Body of pancreas (tissue), 4 donors: Measurements from ENCODE around the gene KDM2B. TPM values are rescaled to one million over a fixed set of nuclear protein-coding genes. Genes with fewer than 3 reads are reported as not detected.

Source experiments
- ATAC-seq: fragments of 150-250 bp; one replicate; pipeline ENCODE4 v1.9.1; 2016
- DNase-seq, 4 donors: peaks; one replicate each; pipeline ENCODE4 v3.0.0-alpha.2; 2019
- H3K27ac ChIP-seq, 4 donors: fragments of 200-600 bp; sonication (generic); 1 replicate in 3 of 4; 2 replicates in 1 of 4; pipeline versions ENCODE4 v1.5.1 to v1.6.1; 2016 to 2019; ENCODE audit warnings: mild to moderate bottlenecking in 1 of 4, mixed read lengths in 1 of 4, moderate library complexity in 1 of 4
- H3K27me3 ChIP-seq, 2 donors: fragments of 200-600 bp; sonication (generic); one replicate each; pipeline ENCODE4 v1.6.0; 2016; ENCODE audit warnings: mild to moderate bottlenecking in 1 of 2
- H3K36me3 ChIP-seq, 2 donors: fragments of 200-600 bp; sonication (generic); replicated peaks in 1 of 2; 2 replicates each; pipeline ENCODE4 v1.5.1; 2016; ENCODE audit warnings: low read depth in 2 of 2; ENCODE audit not compliant: insufficient read depth in 1 of 2
- H3K4me1 ChIP-seq: fragments of 200-600 bp; sonication (generic); one replicate; pipeline ENCODE4 v1.6.0; 2016
- H3K4me3 ChIP-seq, 2 donors: fragments of 200-600 bp; sonication (generic); 1 replicate in 1 of 2; 2 replicates in 1 of 2; pipeline ENCODE4 v1.5.1; 2016 to 2019
- H3K9me3 ChIP-seq, 3 donors: fragments of 200-600 bp; sonication (generic); 1 replicate in 2 of 3; 2 replicates in 1 of 3; pipeline ENCODE4 v1.5.1; 2016
- POLR2A ChIP-seq, 3 donors: fragments of 450-650 bp; IDR thresholded peaks; one replicate each; pipeline ENCODE4 v1.6.1; 2016; ENCODE audit warnings: antibody characterized with exemption in 3 of 3, mild to moderate bottlenecking in 2 of 3
- WGBS, 2 donors: methylation state at CpG; one replicate each; pipeline ENCODE4 v1.1.5; 2017; 5-methylcytosine and 5-hydroxymethylcytosine counted together
- intact Hi-C: fragments of 100-400 bp; cut with DNase I; formaldehyde crosslinking; loops from one replicate; pipeline ENCODE4 v1.15.1; 2023
- total RNA-seq, 2 donors: library from RNA; depleted of rRNA; stranded (reverse); fragments of >200 nt; gene quantifications; one replicate each; pipeline ENCODE4 v1.1.0, GENCODE V29; 2016
- TF ChIP-seq, protein P1 (sequence below), 7 experiments: fragments of 450-650 bp in 4 of 7; fragments of 200-600 bp in 3 of 7; sonication (generic) in 3 of 7; IDR thresholded peaks; one replicate each; pipeline ENCODE4 v1.5.1; 2016 to 2019; ENCODE audit warnings: antibody characterized with exemption in 7 of 7

The KDM2B gene
- total RNA-seq, 2 donors from 2014 or later = 17.8 to 26.5 TPM

DNA sequence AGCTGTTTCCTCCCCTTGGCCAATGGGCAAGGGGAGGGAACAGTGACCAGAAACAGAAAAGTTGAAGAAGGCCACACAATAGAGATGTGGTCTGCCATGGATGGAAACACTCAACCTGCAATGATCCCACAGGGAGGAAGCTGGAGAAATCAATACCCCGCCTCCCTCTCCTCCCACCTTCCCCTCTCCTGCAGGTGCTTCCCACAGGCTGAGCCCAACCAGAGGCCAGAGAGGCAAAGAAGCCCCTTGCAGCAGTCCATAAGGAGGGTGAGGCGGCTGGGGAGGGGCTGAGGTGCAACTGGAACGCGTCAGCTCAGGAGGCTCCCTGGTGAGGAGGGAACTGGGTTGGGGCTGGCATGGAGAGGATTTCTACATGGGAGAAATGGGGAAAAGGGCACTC is 96.9 kb downstream of the KDM2B start:
- H3K36me3 ChIP-seq = no peaks in the 10 kb centered on the region
- no peak overlapping the region for H3K4me3 ChIP-seq
- intact Hi-C loops = no loop called here
- H3K9me3 ChIP-seq = no peaks in the 10 kb centered on the region
- ATAC-seq (no peak), DNase-seq (no peak)
- 90 to 96% methylated on average over 4 of the region's 4 CpGs for WGBS, 2 donors
- no peak overlapping the region for H3K27ac ChIP-seq
- no peaks in the 10 kb centered on the region for H3K27me3 ChIP-seq
- H3K4me1 ChIP-seq = peaks cover 7% of the 10 kb centered on the region
- TF ChIP-seq POLR2A (IDR thresholded peaks at IDR 0.05) = no peak
- TF ChIP-seq, protein P1, sequence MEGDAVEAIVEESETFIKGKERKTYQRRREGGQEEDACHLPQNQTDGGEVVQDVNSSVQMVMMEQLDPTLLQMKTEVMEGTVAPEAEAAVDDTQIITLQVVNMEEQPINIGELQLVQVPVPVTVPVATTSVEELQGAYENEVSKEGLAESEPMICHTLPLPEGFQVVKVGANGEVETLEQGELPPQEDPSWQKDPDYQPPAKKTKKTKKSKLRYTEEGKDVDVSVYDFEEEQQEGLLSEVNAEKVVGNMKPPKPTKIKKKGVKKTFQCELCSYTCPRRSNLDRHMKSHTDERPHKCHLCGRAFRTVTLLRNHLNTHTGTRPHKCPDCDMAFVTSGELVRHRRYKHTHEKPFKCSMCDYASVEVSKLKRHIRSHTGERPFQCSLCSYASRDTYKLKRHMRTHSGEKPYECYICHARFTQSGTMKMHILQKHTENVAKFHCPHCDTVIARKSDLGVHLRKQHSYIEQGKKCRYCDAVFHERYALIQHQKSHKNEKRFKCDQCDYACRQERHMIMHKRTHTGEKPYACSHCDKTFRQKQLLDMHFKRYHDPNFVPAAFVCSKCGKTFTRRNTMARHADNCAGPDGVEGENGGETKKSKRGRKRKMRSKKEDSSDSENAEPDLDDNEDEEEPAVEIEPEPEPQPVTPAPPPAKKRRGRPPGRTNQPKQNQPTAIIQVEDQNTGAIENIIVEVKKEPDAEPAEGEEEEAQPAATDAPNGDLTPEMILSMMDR (IDR thresholded peaks at IDR 0.05) = no peak

GRCh38 chr12:121476477-121476876 is 104.3 kb downstream of the KDM2B start:
- WGBS, 2 donors = 91 to 94% methylated on average over 3 of the region's 3 CpGs
- Histone ChIP-seq H3K36me3 (no peaks in the 10 kb centered on the region), H3K4me1 (peaks cover 15% of the 10 kb centered on the region), H3K4me3 (no peak overlapping the region), H3K9me3 (no peaks in the 10 kb centered on the region), H3K27me3 (no peaks in the 10 kb centered on the region), H3K27ac (no peak overlapping the region)
- DNase-seq (no peak), ATAC-seq (no peak)
- TF ChIP-seq POLR2A (IDR thresholded peaks at IDR 0.05) = no peak
- TF ChIP-seq, protein P1 (IDR thresholded peaks at IDR 0.05) = no peak
- intact Hi-C loops = no loop called here

- Histone ChIP-seq H3K27ac (no peak overlapping the region), H3K9me3 (no peaks in the 10 kb centered on the region), H3K4me3 (no peak overlapping the region), H3K27me3 (no peaks in the 10 kb centered on the region), H3K36me3 (no peaks in the 10 kb centered on the region), H3K4me1 (peaks cover 15% of the 10 kb centered on the region)
- intact Hi-C loops = no loop called here
- ATAC-seq (no peak), DNase-seq (no peak)
- TF ChIP-seq POLR2A (IDR thresholded peaks at IDR 0.05) = no peak
- TF ChIP-seq, protein P1 (IDR thresholded peaks at IDR 0.05) = no peak
- 84 to 95% methylated on average over 2 of the region's 2 CpGs for WGBS, 2 donors
These were observed 105.5 kb downstream of the KDM2B start for GRCh38 chr12:121475279-121475678.

- no peak overlapping the region for H3K27ac ChIP-seq
- H3K36me3 ChIP-seq = no peaks in the 10 kb centered on the region
- 37 to 39% methylated on average over 7 of the region's 7 CpGs for WGBS, 2 donors
- H3K4me3 ChIP-seq = no peak overlapping the region
- no peaks in the 10 kb centered on the region for H3K9me3 ChIP-seq
- TF ChIP-seq POLR2A (IDR thresholded peaks at IDR 0.05) = no peak
- TF ChIP-seq, protein P1 (IDR thresholded peaks at IDR 0.05) = no peak
- intact Hi-C loops = no loop called here
- no peaks in the 10 kb centered on the region for H3K27me3 ChIP-seq
- peak; percentile 28 for ATAC-seq
- DNase-seq = no peak
- H3K4me1 ChIP-seq = peaks cover 23% of the 10 kb centered on the region
These were observed 108.5 kb downstream of the KDM2B start for GRCh38 chr12:121472150-121472905.

DNA sequence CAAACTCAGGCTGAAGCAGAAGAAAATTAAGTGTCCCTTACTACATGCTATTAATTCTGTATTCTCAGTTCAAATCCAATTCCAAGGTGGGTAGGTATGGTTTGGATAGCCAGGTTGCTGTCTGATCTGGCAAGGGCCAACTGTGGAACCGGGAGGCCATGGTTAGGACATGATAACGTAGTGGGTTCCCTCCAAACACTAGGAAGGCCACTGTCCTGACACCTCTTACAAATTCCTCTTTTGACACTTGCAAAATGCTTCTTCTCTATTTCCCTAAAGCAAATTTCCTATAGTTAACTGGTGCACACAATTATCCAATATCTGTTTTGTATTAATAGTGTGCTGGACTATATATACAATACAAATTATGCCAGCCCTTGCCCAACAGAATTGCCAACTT is 110.1 kb downstream of the KDM2B start:
- peaks cover 30% of the 10 kb centered on the region for H3K4me1 ChIP-seq
- 73 to 88% methylated on average over 2 of the region's 2 CpGs for WGBS, 2 donors
- DNase-seq = no peak
- ATAC-seq = no peak
- intact Hi-C loops = no loop called here
- no peak overlapping the region for H3K27ac ChIP-seq
- no peaks in the 10 kb centered on the region for H3K36me3 ChIP-seq
- H3K9me3 ChIP-seq = no peaks in the 10 kb centered on the region
- no peak for TF ChIP-seq POLR2A (IDR thresholded peaks at IDR 0.05)
- TF ChIP-seq, protein P1 (IDR thresholded peaks at IDR 0.05) = no peak
- H3K27me3 ChIP-seq = no peaks in the 10 kb centered on the region
- no peak overlapping the region for H3K4me3 ChIP-seq
